GM23338 (cell line): ENCODE measurements around the gene KLHL41. TPM values are rescaled to one million over a fixed set of nuclear protein-coding genes. Genes with fewer than 3 reads are reported as not detected.

Experiments
- ATAC-seq: fragments of 200-7000 bp; cut with Tn5 transposase; 3 replicates; pipeline ENCODE4 v1.9.1; 2020
- DNase-seq: peaks from one replicate; pipeline ENCODE4 v3.0.0-alpha.2; 2015; ENCODE audit warnings: low spot score
- H2AFZ ChIP-seq: fragments of 200-600 bp; sonication (generic); 2 replicates; pipeline ENCODE4 v1.8.0; 2016; ENCODE audit warnings: antibody characterized with exemption, mild to moderate bottlenecking, moderate library complexity
- H3F3A ChIP-seq: fragments of 200-600 bp; sonication (generic); replicated peaks from 2 replicates; pipeline ENCODE4 v1.8.0; 2017; ENCODE audit warnings: antibody characterized with exemption, mixed run types, low read depth
- H3K27ac ChIP-seq: fragments of 200-600 bp; sonication (generic); 2 replicates; pipeline ENCODE4 v1.6.1; 2016; ENCODE audit warnings: low read depth
- H3K27me3 ChIP-seq: fragments of 200-600 bp; sonication (generic); 2 replicates; pipeline ENCODE4 v1.8.0; 2016; ENCODE audit warnings: mild to moderate bottlenecking, mixed run types, moderate library complexity; ENCODE audit not compliant: insufficient read depth
- H3K36me3 ChIP-seq: fragments of 200-600 bp; sonication (generic); 2 replicates; pipeline ENCODE4 v1.8.0; 2016; ENCODE audit warnings: mild to moderate bottlenecking; ENCODE audit not compliant: insufficient read depth
- H3K4me1 ChIP-seq: fragments of 200-600 bp; sonication (generic); 2 replicates; pipeline ENCODE4 v1.8.0; 2016; ENCODE audit warnings: mild to moderate bottlenecking, moderate library complexity; ENCODE audit not compliant: insufficient read depth
- H3K4me2 ChIP-seq: fragments of 200-600 bp; sonication (generic); 2 replicates; pipeline ENCODE4 v1.7.1; 2017; ENCODE audit warnings: mixed run types
- H3K4me3 ChIP-seq: fragments of 200-600 bp; sonication (generic); 2 replicates; pipeline ENCODE4 v1.6.1; 2016; ENCODE audit warnings: mixed run types
- H3K79me2 ChIP-seq: fragments of 200-600 bp; sonication (generic); replicated peaks from 2 replicates; pipeline ENCODE4 v1.8.0; 2017; ENCODE audit warnings: mild to moderate bottlenecking; ENCODE audit not compliant: insufficient read depth
- H3K9me2 ChIP-seq: fragments of 200-600 bp; sonication (generic); 2 replicates; pipeline ENCODE4 v1.8.0; 2017; ENCODE audit not compliant: insufficient read depth
- H4K20me1 ChIP-seq: fragments of 200-600 bp; sonication (generic); replicated peaks from 2 replicates; pipeline ENCODE4 v1.8.0; 2017; ENCODE audit warnings: mild to moderate bottlenecking; ENCODE audit not compliant: insufficient read depth
- H3K27ac Mint-ChIP-seq: 2 replicates; pipeline ENCODE4 v1.8.0; 2020; ENCODE audit warnings: inconsistent platforms, mild to moderate bottlenecking, moderate library complexity, mixed read lengths
- H3K27me3 Mint-ChIP-seq: 3 replicates; pipeline ENCODE4 v1.8.0; 2022; ENCODE audit warnings: low read depth, mild to moderate bottlenecking, moderate library complexity, mixed read lengths, inconsistent platforms; ENCODE audit not compliant: insufficient read depth, poor library complexity
- H3K36me3 Mint-ChIP-seq: 3 replicates; pipeline ENCODE4 v1.8.0; 2021; ENCODE audit warnings: low read depth, mild to moderate bottlenecking, inconsistent platforms, moderate library complexity, mixed read lengths
- H3K4me1 Mint-ChIP-seq: 3 replicates; pipeline ENCODE4 v1.8.0; 2020; ENCODE audit warnings: mild to moderate bottlenecking, inconsistent platforms, mixed read lengths
- H3K4me3 Mint-ChIP-seq: 3 replicates; pipeline ENCODE4 v1.8.0; 2021; ENCODE audit warnings: moderate library complexity, mild to moderate bottlenecking, inconsistent platforms, mixed read lengths
- H3K9me3 Mint-ChIP-seq: 3 replicates; pipeline ENCODE4 v1.8.0; 2020; ENCODE audit warnings: moderate library complexity, mild to moderate bottlenecking, inconsistent platforms, mixed read lengths
- CREB1 ChIP-seq: fragments of 250-450 bp; sonication (Bioruptor Pico); IDR thresholded peaks from 2 replicates; pipeline ENCODE4 v1.5.0; 2020; ENCODE audit warnings: low read depth, mild to moderate bottlenecking, moderate library complexity
- CTCF ChIP-seq, 2 experiments: fragments of 200-600 bp in 1 of 2; sonication (generic) in 1 of 2; conservative IDR thresholded peaks; 2 replicates each; pipeline versions ENCODE4 v1.5.1 to v1.6.1; 2016 to 2017; ENCODE audit warnings: antibody characterized with exemption in 2 of 2, low read depth in 2 of 2, mild to moderate bottlenecking in 2 of 2, moderate library complexity in 1 of 2
- ETS1 ChIP-seq: IDR thresholded peaks from 2 replicates; pipeline ENCODE4 v1.6.1; 2016; ENCODE audit warnings: antibody characterized with exemption
- EZH2 ChIP-seq: fragments of 200-600 bp; sonication (generic); IDR thresholded peaks from one replicate; pipeline ENCODE4 v1.8.0; 2017; ENCODE audit warnings: antibody characterized with exemption, mild to moderate bottlenecking, low read depth; ENCODE audit not compliant: unreplicated experiment
- EZH2phosphoT487 ChIP-seq: fragments of 200-600 bp; sonication (generic); IDR thresholded peaks from one replicate; pipeline ENCODE4 v1.8.1; 2018; ENCODE audit warnings: antibody characterized with exemption; ENCODE audit not compliant: unreplicated experiment
- JUNB ChIP-seq: IDR thresholded peaks from one replicate; pipeline ENCODE4 v1.6.1; 2016; ENCODE audit warnings: antibody characterized with exemption; ENCODE audit not compliant: unreplicated experiment
- REST ChIP-seq: IDR thresholded peaks from one replicate; pipeline ENCODE4 v1.6.1; 2018; ENCODE audit warnings: antibody characterized with exemption; ENCODE audit not compliant: unreplicated experiment
- ZNF114 ChIP-seq: fragments of 250-450 bp; sonication (Bioruptor Pico); IDR thresholded peaks from 2 replicates; pipeline ENCODE4 v1.5.0; 2020; ENCODE audit warnings: mild to moderate bottlenecking, moderate library complexity
- ZNF331 ChIP-seq: fragments of 250-450 bp; sonication (Bioruptor Pico); IDR thresholded peaks from 2 replicates; pipeline ENCODE4 v1.5.0; 2020; ENCODE audit warnings: low read depth, mild to moderate bottlenecking, moderate library complexity
- ZNF462 ChIP-seq: fragments of 250-450 bp; sonication (Bioruptor Pico); IDR thresholded peaks from 2 replicates; pipeline ENCODE4 v1.5.0; 2020; ENCODE audit warnings: mild to moderate bottlenecking, moderate library complexity
- polyA plus RNA-seq: library from polyadenylated mRNA; unstranded; fragments of >200 nt; fragmentation: Nextera tagmentation; extraction: Ambion mirVana; gene quantifications from 2 replicates; pipeline ENCODE4 v1.2.1, GENCODE V29; 2016
- total RNA-seq: library from RNA; depleted of rRNA; stranded (reverse); fragments of >200 nt; shearing (Covaris generic); gene quantifications from 2 replicates; pipeline ENCODE4 v1.2.3, GENCODE V29; 2014

The KLHL41 gene
- total and polyA plus RNA-seq, 2 experiments from 2014 or later = not detected

GRCh38 chr2:169495310-169495928 lies 14.1 kb upstream of the KLHL41 start:
- H3F3A ChIP-seq = no peaks in the 10 kb centered on the region
- no peaks in the 10 kb centered on the region for H3K36me3 ChIP-seq
- H3K27me3 Mint-ChIP-seq = peaks cover 2% of the 10 kb centered on the region
- H3K9me3 Mint-ChIP-seq = peaks cover 4% of the 10 kb centered on the region; the same call in 1 of the 3 replicates
- no peak overlapping the region for H3K27ac Mint-ChIP-seq
- peaks cover 3% of the 10 kb centered on the region; the same call in 2 of the 3 replicates for H3K36me3 Mint-ChIP-seq
- no peak overlapping the region for H3K4me3 ChIP-seq
- no peak for TF ChIP-seq ETS1
- TF ChIP-seq ZNF331 (CRISPR knock-in tag) = no peak
- no peak for TF ChIP-seq REST
- no peak for TF ChIP-seq EZH2phosphoT487
- TF ChIP-seq EZH2 = no peak
- no peak for TF ChIP-seq ZNF114 (CRISPR knock-in tag)
- no peak for TF ChIP-seq CREB1
- TF ChIP-seq ZNF462 (CRISPR knock-in tag) = no peak
- TF ChIP-seq CTCF (conservative IDR thresholded peaks at IDR 0.05; ENCODE audit: low read depth in 2 of 2) = no peak
- no peak for TF ChIP-seq JUNB
- no peak overlapping the region for H3K4me3 Mint-ChIP-seq
- no peak overlapping the region for H3K27ac ChIP-seq
- H3K79me2 ChIP-seq = no peaks in the 10 kb centered on the region
- H3K4me2 ChIP-seq = no peak overlapping the region
- H4K20me1 ChIP-seq = no peaks in the 10 kb centered on the region
- no peaks in the 10 kb centered on the region for H3K27me3 ChIP-seq
- no peaks in the 10 kb centered on the region for H3K4me1 ChIP-seq
- no peaks in the 10 kb centered on the region for H3K9me2 ChIP-seq
- DNase-seq = no peak
- no peak for ATAC-seq
- no peaks in the 10 kb centered on the region for H3K4me1 Mint-ChIP-seq
- H2AFZ ChIP-seq = no peak overlapping the region
